B cell (primary cell): ENCODE results near the gene ARHGEF17.

Experiments used
- EZH2 ChIP-seq: IDR thresholded peaks from 2 replicates; pipeline ENCODE4 v1.6.1; 2012; ENCODE audit warnings: borderline replicate concordance, low read depth, mild to moderate bottlenecking, moderate library complexity, low read length; ENCODE audit not compliant: insufficient read depth, poor library complexity, severe bottlenecking
- TF ChIP-seq, protein P1 (sequence below): fragments of 200-600 bp; IDR thresholded peaks from one replicate; pipeline ENCODE4 v1.8.0; 2022; ENCODE audit warnings: antibody characterized with exemption, mild to moderate bottlenecking

DNA sequence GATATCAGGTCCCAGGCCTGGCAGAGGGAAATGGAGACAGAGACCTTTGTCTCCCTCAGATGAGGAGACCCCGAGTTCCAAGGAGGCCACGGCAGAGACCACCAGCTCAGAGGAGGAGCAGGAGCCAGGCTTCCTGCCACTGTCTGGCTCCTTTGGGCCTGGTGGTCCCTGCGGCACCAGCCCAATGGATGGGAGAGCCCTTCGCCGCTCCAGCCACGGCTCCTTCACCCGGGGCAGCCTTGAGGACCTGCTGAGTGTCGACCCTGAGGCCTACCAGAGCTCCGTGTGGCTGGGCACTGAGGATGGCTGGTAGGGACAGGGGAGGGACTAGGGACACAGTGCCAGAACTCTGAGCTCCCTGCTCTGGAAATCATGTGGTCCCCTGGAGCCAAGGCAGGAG is 55.1 kb downstream of the ARHGEF17 start:
- TF ChIP-seq, protein P1, sequence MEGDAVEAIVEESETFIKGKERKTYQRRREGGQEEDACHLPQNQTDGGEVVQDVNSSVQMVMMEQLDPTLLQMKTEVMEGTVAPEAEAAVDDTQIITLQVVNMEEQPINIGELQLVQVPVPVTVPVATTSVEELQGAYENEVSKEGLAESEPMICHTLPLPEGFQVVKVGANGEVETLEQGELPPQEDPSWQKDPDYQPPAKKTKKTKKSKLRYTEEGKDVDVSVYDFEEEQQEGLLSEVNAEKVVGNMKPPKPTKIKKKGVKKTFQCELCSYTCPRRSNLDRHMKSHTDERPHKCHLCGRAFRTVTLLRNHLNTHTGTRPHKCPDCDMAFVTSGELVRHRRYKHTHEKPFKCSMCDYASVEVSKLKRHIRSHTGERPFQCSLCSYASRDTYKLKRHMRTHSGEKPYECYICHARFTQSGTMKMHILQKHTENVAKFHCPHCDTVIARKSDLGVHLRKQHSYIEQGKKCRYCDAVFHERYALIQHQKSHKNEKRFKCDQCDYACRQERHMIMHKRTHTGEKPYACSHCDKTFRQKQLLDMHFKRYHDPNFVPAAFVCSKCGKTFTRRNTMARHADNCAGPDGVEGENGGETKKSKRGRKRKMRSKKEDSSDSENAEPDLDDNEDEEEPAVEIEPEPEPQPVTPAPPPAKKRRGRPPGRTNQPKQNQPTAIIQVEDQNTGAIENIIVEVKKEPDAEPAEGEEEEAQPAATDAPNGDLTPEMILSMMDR: no peak
- TF ChIP-seq EZH2: no peak
